Measurements from ENCODE around the gene TLK2. TPM values are rescaled to one million over a fixed set of nuclear protein-coding genes. Genes with fewer than 3 reads are reported as not detected.
A peak's percentile ranks its signal among the peaks of the same experiment; 100 is the strongest.
"Not testable (repeated sequence)": the region's sequence is repeated elsewhere in the genome, so short reads cannot be mapped to it uniquely, and the experiment has no call there.

Gene TLK2
- total RNA-seq, 2 donors from 2014 or later, result 25.5 to 26.1 TPM

- intact Hi-C loops (cut with DNase I), result not testable (repeated sequence)
- ATAC-seq (peak; percentile 50 to 52), DNase-seq (peak; percentile 42)
These were observed 434 bp downstream of the TLK2 start for GRCh38 chr17:62478880-62479638.

GRCh38 chr17:62479639-62480258 lies 1.1 kb downstream of the TLK2 start:
- peak; percentile 3 to 40 for ATAC-seq
- DNase-seq, result peak; percentile 52
- intact Hi-C loops (cut with DNase I), result not testable (repeated sequence)

- DNase-seq; ATAC-seq; intact Hi-C loops (cut with DNase I): not testable (repeated sequence)
These were observed 3.9 kb downstream of the TLK2 start for GRCh38 chr17:62482553-62482952.

- ATAC-seq; intact Hi-C loops (cut with DNase I); DNase-seq: not testable (repeated sequence)
These were observed 12.4 kb downstream of the TLK2 start for GRCh38 chr17:62490990-62491389.

GRCh38 chr17:62493049-62493655 lies 14.5 kb downstream of the TLK2 start:
- ATAC-seq; intact Hi-C loops (cut with DNase I); DNase-seq: not testable (repeated sequence)

GRCh38 chr17:62494073-62494472 lies 15.4 kb downstream of the TLK2 start:
- intact Hi-C loops (cut with DNase I); DNase-seq; ATAC-seq: not testable (repeated sequence)

- intact Hi-C loops (cut with DNase I), result not testable (repeated sequence)
These were observed 17.7 kb downstream of the TLK2 start for GRCh38 chr17:62496344-62496743.

GRCh38 chr17:62498796-62499195 lies 20.2 kb downstream of the TLK2 start:
- DNase-seq; ATAC-seq; intact Hi-C loops (cut with DNase I): not testable (repeated sequence)

More at GRCh38 chr17:62496344-62496743, 17.7 kb downstream of the TLK2 start:
- DNase-seq, ATAC-seq: not testable (repeated sequence)

GRCh38 chr17:62500463-62500862 lies 21.8 kb downstream of the TLK2 start:
- ATAC-seq; DNase-seq; intact Hi-C loops (cut with DNase I): not testable (repeated sequence)

- ATAC-seq; intact Hi-C loops (cut with DNase I); DNase-seq: not testable (repeated sequence)
These were observed 26.2 kb downstream of the TLK2 start for GRCh38 chr17:62504857-62505256.

GRCh38 chr17:62507191-62507836 lies 28.7 kb downstream of the TLK2 start:
- ATAC-seq; DNase-seq; intact Hi-C loops (cut with DNase I): not testable (repeated sequence)

GRCh38 chr17:62510247-62510819 lies 31.7 kb downstream of the TLK2 start:
- peak in 1 of 2 donors; percentile 21 for ATAC-seq
- intact Hi-C loops (cut with DNase I), result not testable (repeated sequence)

GRCh38 chr17:62511014-62511413 lies 32.4 kb downstream of the TLK2 start:
- DNase-seq; ATAC-seq; intact Hi-C loops (cut with DNase I): not testable (repeated sequence)

More at GRCh38 chr17:62510247-62510819, 31.7 kb downstream of the TLK2 start:
- not testable (repeated sequence) for DNase-seq

GRCh38 chr17:62516376-62516775 lies 37.8 kb downstream of the TLK2 start:
- ATAC-seq; DNase-seq; intact Hi-C loops (cut with DNase I): not testable (repeated sequence)

GRCh38 chr17:62521295-62521694 lies 42.7 kb downstream of the TLK2 start:
- ATAC-seq; intact Hi-C loops (cut with DNase I); DNase-seq: not testable (repeated sequence)

- intact Hi-C loops (cut with DNase I); ATAC-seq; DNase-seq: not testable (repeated sequence)
These were observed 45.5 kb downstream of the TLK2 start for GRCh38 chr17:62524077-62524476.

- intact Hi-C loops (cut with DNase I); DNase-seq; ATAC-seq: not testable (repeated sequence)
These were observed 46.7 kb downstream of the TLK2 start for GRCh38 chr17:62525317-62525716.

- DNase-seq; intact Hi-C loops (cut with DNase I); ATAC-seq: not testable (repeated sequence)
These were observed 52.3 kb downstream of the TLK2 start for GRCh38 chr17:62530936-62531335.

- ATAC-seq; DNase-seq; intact Hi-C loops (cut with DNase I): not testable (repeated sequence)
These were observed 57.9 kb downstream of the TLK2 start for GRCh38 chr17:62536557-62536956.

All from left cardiac atrium (tissue), 4 donors.